NCI-H2196 (cell line): ENCODE measurements around the gene KRTAP13-2.

Source experiments
- DNase-seq: peaks from one replicate; lab custom pipeline; 2025; ENCODE audit not compliant: unreplicated experiment; lab: John Stamatoyannopoulos, UW

The KRTAP13-2 gene, protein sequence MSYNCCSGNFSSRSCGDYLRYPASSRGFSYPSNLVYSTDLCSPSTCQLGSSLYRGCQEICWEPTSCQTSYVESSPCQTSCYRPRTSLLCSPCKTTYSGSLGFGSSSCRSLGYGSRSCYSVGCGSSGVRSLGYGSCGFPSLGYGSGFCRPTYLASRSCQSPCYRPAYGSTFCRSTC

DNA sequence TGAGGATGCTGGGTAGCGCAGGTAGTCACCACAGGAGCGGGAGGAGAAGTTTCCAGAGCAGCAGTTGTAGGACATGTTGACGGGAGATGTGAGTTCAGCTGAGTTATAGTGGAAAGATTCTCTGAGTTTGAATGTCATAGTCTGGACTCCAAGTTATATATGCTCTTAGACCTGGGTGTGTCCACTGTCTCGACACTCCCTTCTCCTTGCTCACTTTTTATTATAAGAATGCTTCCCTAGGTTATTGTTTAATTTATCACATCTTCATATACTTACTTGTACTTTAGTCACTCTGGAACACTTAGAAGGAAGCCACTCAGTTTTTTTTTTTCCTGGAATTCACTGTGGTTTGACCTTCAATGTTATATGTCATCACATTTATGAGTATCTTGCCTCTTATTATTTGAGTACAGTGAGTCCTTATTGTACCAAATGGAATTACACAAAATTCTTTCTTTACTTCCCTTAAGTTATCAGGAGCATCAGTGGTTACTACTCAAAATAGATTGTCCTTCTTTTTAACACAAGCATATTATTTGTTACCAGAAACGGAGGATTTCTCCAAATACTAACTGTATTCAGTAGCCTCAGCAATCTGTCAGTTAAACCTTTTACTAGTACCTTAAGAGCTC, at the start of gene KRTAP13-2:
KRTAP13-2 (minus strand) TSS at position 133 of the 632 bp plus-strand sequence; CDS start at position 75, 58 bp downstream.
- DNase-seq: no peak

- DNase-seq: no peak
These were observed 43.9 kb upstream of the KRTAP13-2 start for GRCh38 chr21:30415993-30416392.

DNA sequence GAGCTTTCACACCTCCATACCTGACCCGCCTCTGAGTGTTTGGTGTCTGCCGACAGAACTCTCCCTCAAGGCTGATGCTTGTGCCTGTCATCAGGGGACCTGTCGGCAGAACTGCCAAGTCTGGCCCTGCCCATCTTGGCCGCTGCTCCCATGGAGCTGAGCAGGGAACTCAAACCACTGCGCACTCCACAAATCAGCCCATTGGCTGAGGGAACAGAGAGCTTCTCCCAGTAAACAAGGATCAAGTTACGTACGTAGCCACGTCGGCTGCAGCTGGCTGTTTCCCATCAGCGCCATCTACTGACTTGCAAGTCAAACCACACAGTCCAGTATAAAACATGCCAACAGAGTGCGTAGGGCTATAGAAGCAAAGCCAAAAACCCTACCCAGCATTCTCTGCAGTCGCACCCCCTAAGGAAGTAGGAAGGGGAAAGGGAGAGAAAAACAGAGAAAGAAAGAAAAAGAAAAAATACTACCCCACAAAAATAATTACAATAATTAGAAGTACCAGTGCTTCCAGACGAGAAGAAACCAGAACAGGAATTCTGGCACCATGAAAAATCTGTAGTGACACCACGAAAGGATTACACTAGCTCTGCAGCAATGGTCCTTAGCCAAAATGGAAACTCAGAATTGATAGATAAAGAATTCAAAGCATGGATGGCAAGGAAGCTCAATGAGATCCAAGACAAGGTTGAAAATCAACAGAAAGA, 36.9 kb upstream of the KRTAP13-2 start:
- peak; percentile 48 for DNase-seq

- no peak for DNase-seq
These were observed 23.7 kb upstream of the KRTAP13-2 start, which contains the start of gene KRTAP13-1 for GRCh38 chr21:30395731-30396130. KRTAP13-1 (plus strand) TSS chr21:30396031; CDS start chr21:30396087, 56 bp downstream.

DNA sequence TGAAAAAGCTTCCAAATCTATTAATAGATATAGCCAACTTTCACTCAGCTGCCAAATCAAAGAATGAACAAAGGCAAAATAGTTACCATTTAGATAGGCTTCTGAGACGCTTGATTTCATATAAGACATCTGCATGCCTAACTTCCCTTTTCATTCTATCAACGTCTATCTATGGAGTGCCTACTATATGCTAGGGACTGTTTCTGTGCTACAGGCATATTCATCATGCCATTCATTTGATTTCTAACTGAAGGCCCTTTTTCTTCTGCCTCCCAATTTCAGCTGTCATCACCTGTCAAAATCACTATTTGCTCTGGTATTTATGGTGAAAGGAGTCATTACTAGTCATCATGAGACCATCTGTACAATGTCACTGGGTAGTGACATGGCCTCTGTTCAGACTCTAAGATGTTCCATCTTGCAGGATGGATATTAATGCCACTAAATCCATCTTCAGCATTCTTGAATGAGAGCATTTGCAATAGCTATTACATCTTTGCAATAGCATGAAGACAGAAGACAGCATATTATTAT, 19.5 kb upstream of the KRTAP13-2 start:
- no peak for DNase-seq

- no peak for DNase-seq
These were observed 10.1 kb upstream of the KRTAP13-2 start for GRCh38 chr21:30382201-30382600.

GRCh38 chr21:30355906-30356305, 16.2 kb downstream of the KRTAP13-2 start:
- no peak for DNase-seq

- no peak for DNase-seq
These were observed 17.6 kb downstream of the KRTAP13-2 start for GRCh38 chr21:30354308-30355005.

GRCh38 chr21:30351534-30351933, 20.5 kb downstream of the KRTAP13-2 start:
- DNase-seq: no peak

DNA sequence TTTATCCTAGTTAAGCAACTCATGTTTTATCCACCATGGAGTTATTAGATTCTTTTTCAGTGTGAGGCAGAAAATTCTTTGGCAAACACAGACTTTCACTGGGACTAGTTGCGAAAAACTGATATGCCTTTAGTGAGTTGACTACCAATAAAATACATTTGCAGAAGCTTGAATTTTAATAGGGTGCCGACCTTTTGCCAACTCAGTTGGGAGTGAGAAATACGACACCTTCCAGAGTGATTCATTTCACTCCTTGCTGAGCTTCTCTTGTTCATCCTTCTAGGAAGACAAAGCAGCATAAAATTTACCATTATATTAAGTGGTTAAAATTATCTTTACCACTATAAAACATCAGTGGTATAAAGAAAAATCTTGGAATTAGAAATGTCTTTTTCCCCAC, 22.5 kb downstream of the KRTAP13-2 start:
- no peak for DNase-seq

DNA sequence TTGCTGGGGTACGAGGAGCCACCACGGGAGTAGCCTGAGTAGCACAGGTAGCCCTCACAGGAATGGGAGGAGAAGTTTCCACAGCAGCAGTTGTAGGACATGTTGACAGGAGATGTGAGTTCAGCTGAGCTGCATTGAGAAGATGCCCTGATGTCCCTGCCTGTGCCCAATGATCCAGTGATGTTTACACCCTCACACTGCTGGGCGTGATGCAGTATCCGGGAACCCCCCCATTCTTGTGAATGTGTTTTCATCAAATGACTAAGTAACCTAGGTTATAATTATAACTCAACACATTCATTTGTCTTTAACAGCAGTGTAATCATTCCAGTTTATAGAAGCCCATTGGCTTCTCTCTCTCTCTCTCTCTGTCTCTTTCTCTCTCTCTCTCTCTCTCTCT, 23.6 kb downstream of the KRTAP13-2 start, which contains the start of gene KRTAP23-1:
KRTAP23-1 (minus strand) TSS at position 101 of the 400 bp plus-strand sequence; CDS start at position 101, 0 bp downstream.
- no peak for DNase-seq

DNA sequence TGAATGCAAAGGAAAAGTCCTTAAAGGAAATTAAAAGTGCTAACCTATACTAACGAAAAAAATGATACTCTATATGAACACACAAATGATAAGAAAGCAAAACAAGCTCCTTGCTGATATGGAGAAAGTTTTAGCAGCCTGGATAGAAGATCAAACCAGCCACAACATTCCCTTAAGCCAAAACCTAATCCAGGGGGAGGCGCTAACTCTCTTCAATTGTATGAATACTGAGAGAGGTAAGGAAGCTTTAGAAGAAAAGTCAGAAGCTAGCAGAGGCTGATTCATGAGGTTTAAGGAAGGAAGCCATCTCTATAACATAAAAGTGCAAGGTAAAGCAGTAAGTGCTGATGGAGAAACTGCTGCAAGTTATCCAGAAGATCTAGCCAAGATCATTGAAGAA, 27.1 kb downstream of the KRTAP13-2 start:
- DNase-seq: no peak

- peak; percentile 13 for DNase-seq
These were observed 31.1 kb downstream of the KRTAP13-2 start for GRCh38 chr21:30340714-30341573.

DNA sequence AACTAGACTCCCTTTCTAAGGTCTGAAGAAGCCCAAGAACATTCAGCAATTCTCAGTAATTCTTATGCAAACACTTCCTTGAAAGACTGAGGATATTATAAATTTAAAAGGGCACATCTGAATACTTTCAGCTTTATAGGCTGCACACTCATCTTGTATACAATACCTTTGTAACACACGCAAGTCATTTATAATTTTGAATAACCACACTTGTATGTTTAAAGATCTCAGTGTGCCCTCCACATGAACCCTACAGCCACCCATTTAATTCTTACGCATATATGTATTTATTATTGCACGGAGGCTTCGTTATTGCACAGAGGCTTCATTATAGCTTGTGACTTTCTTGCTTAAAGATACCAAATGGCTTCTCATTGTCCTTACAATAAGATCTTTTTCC, 33.4 kb downstream of the KRTAP13-2 start:
- DNase-seq: no peak

DNA sequence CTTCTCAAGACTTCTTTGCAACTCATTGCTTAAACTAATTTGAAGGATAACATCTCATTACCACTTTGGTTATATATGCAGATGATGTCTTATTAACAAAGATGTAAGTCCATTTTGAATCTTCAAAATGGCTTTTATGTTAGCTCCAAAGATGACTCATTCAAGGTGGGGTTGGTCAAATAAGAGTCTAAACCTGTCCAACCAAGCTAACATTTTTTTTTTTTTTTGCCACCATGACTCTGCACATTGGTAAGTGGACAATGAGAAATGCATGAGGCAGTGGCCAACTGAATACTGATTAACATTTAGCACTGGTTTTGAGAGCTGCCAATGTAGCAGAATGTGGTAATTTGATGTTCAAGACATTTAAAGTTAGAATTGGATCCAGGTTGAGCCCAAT, 34.3 kb downstream of the KRTAP13-2 start:
- no peak for DNase-seq

DNA sequence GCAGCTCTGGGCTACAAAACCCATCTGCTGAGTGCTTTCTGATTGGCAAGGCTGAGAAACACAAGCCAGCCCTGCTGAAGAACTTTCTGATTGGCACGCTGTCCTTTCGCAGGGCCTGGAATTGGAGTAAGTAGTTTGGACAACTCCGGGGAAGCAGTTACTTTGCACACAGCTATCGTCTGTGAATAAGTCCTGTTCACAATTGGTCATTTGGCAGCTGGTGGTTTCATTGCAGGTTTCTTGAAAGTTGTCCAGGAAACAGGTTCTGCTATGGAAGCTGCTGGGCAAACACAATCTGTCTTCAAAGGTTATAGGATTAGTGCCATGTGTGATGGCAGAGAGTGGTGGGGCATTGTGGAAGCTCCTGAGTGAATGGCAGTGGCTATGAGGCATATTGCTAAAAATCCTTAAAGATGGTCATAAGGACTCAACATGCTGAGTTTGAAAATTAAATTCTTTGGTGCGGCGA, 34.8 kb downstream of the KRTAP13-2 start, which contains the start of gene KRTAP27-1:
KRTAP27-1 (minus strand) TSS at position 419 of the 469 bp plus-strand sequence; CDS start at position 393, 26 bp downstream.
- no peak for DNase-seq

GRCh38 chr21:30336596-30336995, 35.5 kb downstream of the KRTAP13-2 start:
- no peak for DNase-seq

GRCh38 chr21:30333736-30334135, 38.3 kb downstream of the KRTAP13-2 start:
- DNase-seq: no peak

GRCh38 chr21:30332681-30333080, 39.4 kb downstream of the KRTAP13-2 start:
- no peak for DNase-seq
